H9 (cell line): ENCODE measurements around the gene MRPS23. TPM values are rescaled to one million over a fixed set of nuclear protein-coding genes. Genes with fewer than 3 reads are reported as not detected.

ENCODE experiments used
- DNase-seq: peaks from one replicate; pipeline ENCODE4 v3.0.0-alpha.2; 2017
- H2AFZ ChIP-seq: one replicate; pipeline ENCODE4 v1.6.1; 2013; ENCODE audit warnings: mild to moderate bottlenecking, low read length, control low read depth, moderate library complexity
- H2AK5ac ChIP-seq: 2 replicates; pipeline ENCODE4 v1.6.1; 2013; ENCODE audit warnings: low read length, control low read depth, mixed read lengths; ENCODE audit not compliant: insufficient read length
- H2BK120ac ChIP-seq: one replicate; pipeline ENCODE4 v1.6.1; 2013; ENCODE audit warnings: low read depth, mild to moderate bottlenecking, low read length, control low read depth, inconsistent platforms; ENCODE audit not compliant: poor library complexity, severe bottlenecking
- H2BK12ac ChIP-seq: 2 replicates; pipeline ENCODE4 v1.6.1; 2013; ENCODE audit warnings: low read length, control low read depth, mixed read lengths, low read depth; ENCODE audit not compliant: insufficient read length
- H2BK15ac ChIP-seq: 2 replicates; pipeline ENCODE4 v1.6.1; 2013; ENCODE audit warnings: low read depth, low read length, control low read depth
- H2BK20ac ChIP-seq: one replicate; pipeline ENCODE4 v1.6.1; 2013; ENCODE audit warnings: low read depth, mild to moderate bottlenecking, low read length, control low read depth, inconsistent platforms; ENCODE audit not compliant: poor library complexity, severe bottlenecking
- H2BK5ac ChIP-seq: 2 replicates; pipeline ENCODE4 v1.6.1; 2013; ENCODE audit warnings: low read length, control low read depth, mixed read lengths; ENCODE audit not compliant: insufficient read length
- H3K14ac ChIP-seq: 2 replicates; pipeline ENCODE4 v1.6.1; 2013; ENCODE audit warnings: low read length, control low read depth; ENCODE audit not compliant: insufficient read depth
- H3K18ac ChIP-seq: 2 replicates; pipeline ENCODE4 v1.6.1; 2013; ENCODE audit warnings: low read depth, mild to moderate bottlenecking, mixed read lengths, low read length, control low read depth; ENCODE audit not compliant: insufficient read length
- H3K23ac ChIP-seq: 2 replicates; pipeline ENCODE4 v1.6.1; 2013; ENCODE audit warnings: low read length, control low read depth, mixed read lengths, low read depth; ENCODE audit not compliant: insufficient read length
- H3K23me2 ChIP-seq: 2 replicates; pipeline ENCODE4 v1.6.1; 2013; ENCODE audit warnings: low read depth, mild to moderate bottlenecking, mixed read lengths, low read length, control low read depth; ENCODE audit not compliant: insufficient read length, poor library complexity, severe bottlenecking
- H3K27ac ChIP-seq: 2 replicates; pipeline ENCODE4 v1.5.1; 2013; ENCODE audit warnings: low read length, control low read depth, mixed read lengths, low read depth; ENCODE audit not compliant: insufficient read length
- H3K27me3 ChIP-seq: 2 replicates; pipeline ENCODE4 v1.6.1; 2013; ENCODE audit warnings: low read length, control low read depth, inconsistent platforms; ENCODE audit not compliant: insufficient read depth
- H3K4ac ChIP-seq: 2 replicates; pipeline ENCODE4 v1.6.1; 2013; ENCODE audit warnings: low read depth, mild to moderate bottlenecking, control low read depth, inconsistent platforms, low read length, moderate library complexity
- H3K4me1 ChIP-seq: 2 replicates; pipeline ENCODE4 v1.6.1; 2013; ENCODE audit warnings: low read length, control low read depth, inconsistent platforms; ENCODE audit not compliant: insufficient read depth
- H3K4me2 ChIP-seq: 2 replicates; pipeline ENCODE4 v1.6.1; 2013; ENCODE audit warnings: low read length, control low read depth, mixed read lengths; ENCODE audit not compliant: insufficient read length, insufficient read depth
- H3K56ac ChIP-seq: 2 replicates; pipeline ENCODE4 v1.6.1; 2013; ENCODE audit warnings: low read depth, mild to moderate bottlenecking, mixed read lengths, low read length, control low read depth; ENCODE audit not compliant: insufficient read length
- H3K79me1 ChIP-seq: 2 replicates; pipeline ENCODE4 v1.6.1; 2013; ENCODE audit warnings: low read depth, mild to moderate bottlenecking, moderate library complexity, low read length, control low read depth, inconsistent platforms; ENCODE audit not compliant: insufficient read depth, poor library complexity, severe bottlenecking
- H3K79me2 ChIP-seq: 2 replicates; pipeline ENCODE4 v1.6.1; 2013; ENCODE audit warnings: low read length, control low read depth, inconsistent platforms; ENCODE audit not compliant: insufficient read depth
- H3K9ac ChIP-seq: 2 replicates; pipeline ENCODE4 v1.6.1; 2013; ENCODE audit warnings: low read length, control low read depth, mixed read lengths; ENCODE audit not compliant: insufficient read length; ENCODE audit errors: extremely low read depth
- H3K9me3 ChIP-seq: one replicate; pipeline ENCODE4 v1.6.1; 2013; ENCODE audit warnings: low read depth, low read length, inconsistent platforms; ENCODE audit not compliant: control insufficient read depth
- H3T11ph ChIP-seq: one replicate; pipeline ENCODE4 v1.6.1; 2013; ENCODE audit warnings: mild to moderate bottlenecking, low read length, control low read depth, inconsistent platforms
- H4K20me1 ChIP-seq: one replicate; pipeline ENCODE4 v1.6.1; 2013; ENCODE audit not compliant: control insufficient read depth, insufficient read length, insufficient read depth
- H4K5ac ChIP-seq: 2 replicates; pipeline ENCODE4 v1.6.1; 2013; ENCODE audit warnings: low read depth, mild to moderate bottlenecking, mixed read lengths, low read length, control low read depth; ENCODE audit not compliant: insufficient read length
- H4K8ac ChIP-seq: replicated peaks from 2 replicates; pipeline ENCODE4 v1.6.1; 2013; ENCODE audit warnings: low read length, control low read depth, mixed read lengths, low read depth; ENCODE audit not compliant: insufficient read length
- H4K91ac ChIP-seq: 2 replicates; pipeline ENCODE4 v1.6.1; 2013; ENCODE audit warnings: low read depth, mild to moderate bottlenecking, moderate library complexity, mixed read lengths, low read length, control low read depth; ENCODE audit not compliant: insufficient read length
- H3K27ac Mint-ChIP-seq, 3 experiments: 2 replicates in 2 of 3; 3 replicates in 1 of 3; pipeline ENCODE4 v1.8.0; 2020 to 2021; ENCODE audit warnings: mixed read lengths in 3 of 3, mild to moderate bottlenecking in 1 of 3, moderate library complexity in 1 of 3
- H3K27me3 Mint-ChIP-seq: 2 replicates; pipeline ENCODE4 v1.8.0; 2021; ENCODE audit warnings: low read depth, mild to moderate bottlenecking, moderate library complexity, mixed read lengths
- H3K36me3 Mint-ChIP-seq, 3 experiments: 2 replicates in 2 of 3; 3 replicates in 1 of 3; pipeline ENCODE4 v1.8.0; 2020 to 2021; ENCODE audit warnings: low read depth in 3 of 3, mixed read lengths in 3 of 3; ENCODE audit not compliant: insufficient read depth in 1 of 3
- H3K4me1 Mint-ChIP-seq, 2 experiments: 2 replicates each; pipeline ENCODE4 v1.8.0; 2020; ENCODE audit warnings: mixed read lengths in 2 of 2
- H3K4me3 Mint-ChIP-seq, 2 experiments: 2 replicates in 1 of 2; 3 replicates in 1 of 2; pipeline ENCODE4 v1.8.0; 2020 to 2021; ENCODE audit warnings: mild to moderate bottlenecking in 2 of 2, mixed read lengths in 2 of 2, moderate library complexity in 1 of 2
- H3K9me3 Mint-ChIP-seq, 2 experiments: 2 replicates in 1 of 2; 3 replicates in 1 of 2; pipeline ENCODE4 v1.8.0; 2020; ENCODE audit warnings: mild to moderate bottlenecking in 2 of 2, mixed read lengths in 2 of 2, moderate library complexity in 1 of 2
- WGBS: extraction: QIAGEN DNeasy Blood & Tissue Kit; methylation state at CpG from one replicate; pipeline ENCODE4 v1.1.7; 2013; ENCODE audit warnings: missing lambda C conversion rate, low lambda C conversion rate, mixed read lengths; ENCODE audit not compliant: insufficient read length; ENCODE audit errors: extremely low coverage; 5-methylcytosine and 5-hydroxymethylcytosine counted together
- total RNA-seq: library from RNA; stranded (reverse); gene quantifications from 2 replicates; pipeline ENCODE4 v1.2.1, GENCODE V29; 2021
- TF ChIP-seq, protein P1 (sequence below): fragments of 200-600 bp; sonication (generic); conservative IDR thresholded peaks from 3 replicates; pipeline ENCODE4 v1.8.0; 2021; ENCODE audit warnings: antibody characterized with exemption, mild to moderate bottlenecking

Gene MRPS23
- total RNA-seq, 1 experiment from 2014 or later = 62.0 TPM

DNA sequence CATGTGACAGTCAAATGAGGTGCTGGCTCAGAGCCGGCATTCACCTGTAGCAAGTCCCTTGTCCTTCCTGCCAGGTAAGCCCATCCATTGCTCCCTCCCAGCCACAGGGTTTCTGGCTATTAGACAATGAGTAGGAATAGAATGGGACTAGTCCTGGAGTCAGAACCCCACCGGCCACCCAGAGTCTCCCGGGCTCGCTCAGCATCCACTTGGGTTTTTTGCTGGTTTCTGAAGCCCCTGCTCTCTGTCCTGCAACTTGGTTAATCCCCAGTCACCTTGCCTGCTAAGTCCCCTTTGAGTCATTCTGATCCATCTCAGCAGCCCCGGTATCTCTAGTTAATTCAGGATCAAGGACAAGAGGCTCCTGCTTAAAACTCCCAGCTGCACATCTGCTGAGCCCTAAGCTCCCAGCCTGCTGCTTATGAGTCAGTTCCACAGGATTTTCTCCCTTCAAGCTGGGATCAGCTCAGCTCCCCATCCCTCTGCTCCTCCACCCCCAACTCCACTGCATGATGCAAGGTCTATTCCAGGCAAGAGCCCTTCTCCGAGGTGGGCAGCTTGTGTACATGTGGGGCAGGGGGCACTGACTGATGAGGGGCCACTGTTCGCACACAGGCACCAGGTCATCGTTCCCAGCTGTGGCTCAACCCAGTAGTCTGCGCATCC is 19.9 kb upstream of the MRPS23 start:
- Histone ChIP-seq H2BK15ac (no peak overlapping the region), H3T11ph (no peak overlapping the region), H2AFZ (no peak overlapping the region), H3K23ac (no peak overlapping the region), H2BK5ac (no peak overlapping the region), H4K20me1 (no peaks in the 10 kb centered on the region), H2BK120ac (no peak overlapping the region), H3K4ac (no peak overlapping the region), H3K4me1 (peaks cover 7% of the 10 kb centered on the region; the same call in 1 of the 2 replicates), H2BK20ac (no peak overlapping the region), H3K79me1 (no peaks in the 10 kb centered on the region), H3K9ac (no peak overlapping the region), H3K27me3 (no peaks in the 10 kb centered on the region; the same call in 1 of the 2 replicates), H4K8ac (no peak overlapping the region), H2AK5ac (no peak overlapping the region), H3K18ac (no peak overlapping the region), H4K5ac (no peak overlapping the region), H3K4me2 (no peak overlapping the region), H4K91ac (no peak overlapping the region), H3K9me3 (no peaks in the 10 kb centered on the region), H3K79me2 (no peaks in the 10 kb centered on the region), H3K27ac (no peak overlapping the region), H3K14ac (no peak overlapping the region; the same call in 1 of the 2 replicates), H2BK12ac (no peak overlapping the region), H3K23me2 (no peaks in the 10 kb centered on the region), H3K56ac (no peak overlapping the region)
- Mint-ChIP-seq H3K36me3 (peaks cover 4 to 13% (median 9%) of the 10 kb centered on the region in 3 experiments; a peak in 3 of 7 replicates), H3K27me3 (peaks cover 28% of the 10 kb centered on the region), H3K4me1 (peaks cover 40 to 42% of the 10 kb centered on the region in 2 experiments), H3K27ac (no peak overlapping the region; a peak in 1 of 7 replicates), H3K9me3 (no peaks in the 10 kb centered on the region), H3K4me3 (no peak overlapping the region)
- TF ChIP-seq, protein P1, sequence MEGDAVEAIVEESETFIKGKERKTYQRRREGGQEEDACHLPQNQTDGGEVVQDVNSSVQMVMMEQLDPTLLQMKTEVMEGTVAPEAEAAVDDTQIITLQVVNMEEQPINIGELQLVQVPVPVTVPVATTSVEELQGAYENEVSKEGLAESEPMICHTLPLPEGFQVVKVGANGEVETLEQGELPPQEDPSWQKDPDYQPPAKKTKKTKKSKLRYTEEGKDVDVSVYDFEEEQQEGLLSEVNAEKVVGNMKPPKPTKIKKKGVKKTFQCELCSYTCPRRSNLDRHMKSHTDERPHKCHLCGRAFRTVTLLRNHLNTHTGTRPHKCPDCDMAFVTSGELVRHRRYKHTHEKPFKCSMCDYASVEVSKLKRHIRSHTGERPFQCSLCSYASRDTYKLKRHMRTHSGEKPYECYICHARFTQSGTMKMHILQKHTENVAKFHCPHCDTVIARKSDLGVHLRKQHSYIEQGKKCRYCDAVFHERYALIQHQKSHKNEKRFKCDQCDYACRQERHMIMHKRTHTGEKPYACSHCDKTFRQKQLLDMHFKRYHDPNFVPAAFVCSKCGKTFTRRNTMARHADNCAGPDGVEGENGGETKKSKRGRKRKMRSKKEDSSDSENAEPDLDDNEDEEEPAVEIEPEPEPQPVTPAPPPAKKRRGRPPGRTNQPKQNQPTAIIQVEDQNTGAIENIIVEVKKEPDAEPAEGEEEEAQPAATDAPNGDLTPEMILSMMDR = no peak
- DNase-seq = peak; percentile 25
- WGBS = no CpG with 5 or more reads among the region's 9 CpGs
